HUES48 (cell line): ENCODE results near the gene GYPC.
"Not testable (repeated sequence)": the region's sequence is repeated elsewhere in the genome, so short reads cannot be mapped to it uniquely, and the experiment has no call there.

Source experiments
- H3K27ac ChIP-seq: one replicate; pipeline ENCODE4 v1.7.0; 2013; ENCODE audit warnings: low read depth, low read length, inconsistent platforms
- H3K27me3 ChIP-seq: 2 replicates; pipeline ENCODE4 v1.6.1; 2013; ENCODE audit warnings: mild to moderate bottlenecking, low read length; ENCODE audit not compliant: control insufficient read depth, insufficient read depth
- H3K36me3 ChIP-seq: 2 replicates; pipeline ENCODE4 v1.6.1; 2013; ENCODE audit warnings: low read length; ENCODE audit not compliant: control insufficient read depth, insufficient read depth
- H3K4me1 ChIP-seq: 2 replicates; pipeline ENCODE4 v1.6.1; 2013; ENCODE audit warnings: mild to moderate bottlenecking, low read length; ENCODE audit not compliant: control insufficient read depth, insufficient read depth
- H3K4me3 ChIP-seq: 2 replicates; pipeline ENCODE4 v1.5.1; 2013; ENCODE audit warnings: mild to moderate bottlenecking, low read depth, low read length
- H3K9ac ChIP-seq: 2 replicates; pipeline ENCODE4 v1.6.1; 2013; ENCODE audit warnings: mild to moderate bottlenecking, low read depth, low read length, moderate library complexity
- H3K9me3 ChIP-seq: 2 replicates; pipeline ENCODE4 v1.6.1; 2013; ENCODE audit warnings: low read length; ENCODE audit not compliant: control insufficient read depth, insufficient read depth

GYPC gene

GRCh38 chr2:126685629-126686028 is 29.7 kb downstream of the GYPC start:
- Histone ChIP-seq H3K27me3 (no peaks in the 10 kb centered on the region), H3K4me1 (no peaks in the 10 kb centered on the region), H3K4me3 (no peak overlapping the region), H3K27ac (no peak overlapping the region), H3K36me3 (no peaks in the 10 kb centered on the region), H3K9ac (no peak overlapping the region), H3K9me3 (no peaks in the 10 kb centered on the region; the same call in 1 of the 2 replicates)

- Histone ChIP-seq H3K4me3 (no peak overlapping the region), H3K9me3 (no peaks in the 10 kb centered on the region; the same call in 1 of the 2 replicates), H3K27ac (no peak overlapping the region), H3K9ac (no peak overlapping the region), H3K27me3 (no peaks in the 10 kb centered on the region), H3K4me1 (no peaks in the 10 kb centered on the region), H3K36me3 (no peaks in the 10 kb centered on the region)
Measured at GRCh38 chr2:126686286-126686685, 30.3 kb downstream of the GYPC start.

GRCh38 chr2:126686841-126687485 is 31.0 kb downstream of the GYPC start:
- H3K36me3 ChIP-seq: no peaks in the 10 kb centered on the region
- H3K4me1 ChIP-seq: no peaks in the 10 kb centered on the region
- no peaks in the 10 kb centered on the region for H3K27me3 ChIP-seq
- no peaks in the 10 kb centered on the region; the same call in 1 of the 2 replicates for H3K9me3 ChIP-seq
- no peak overlapping the region for H3K4me3 ChIP-seq
- H3K9ac ChIP-seq: no peak overlapping the region
- no peak overlapping the region for H3K27ac ChIP-seq

GRCh38 chr2:126687503-126687902 is 31.5 kb downstream of the GYPC start:
- Histone ChIP-seq H3K36me3 (no peaks in the 10 kb centered on the region), H3K9ac (no peak overlapping the region), H3K27ac (no peak overlapping the region), H3K9me3 (no peaks in the 10 kb centered on the region; the same call in 1 of the 2 replicates), H3K27me3 (no peaks in the 10 kb centered on the region), H3K4me3 (no peak overlapping the region), H3K4me1 (no peaks in the 10 kb centered on the region)

GRCh38 chr2:126688594-126688993 is 32.6 kb downstream of the GYPC start:
- H3K4me3 ChIP-seq, H3K36me3 ChIP-seq, H3K27me3 ChIP-seq, H3K4me1 ChIP-seq, H3K9ac ChIP-seq, H3K27ac ChIP-seq, H3K9me3 ChIP-seq: not testable (repeated sequence)

- H3K4me3 ChIP-seq, H3K9ac ChIP-seq, H3K9me3 ChIP-seq, H3K27ac ChIP-seq, H3K36me3 ChIP-seq, H3K4me1 ChIP-seq, H3K27me3 ChIP-seq: not testable (repeated sequence)
Measured at GRCh38 chr2:126692241-126692640, 36.3 kb downstream of the GYPC start.

- not testable (repeated sequence) for H3K27me3 ChIP-seq, H3K4me3 ChIP-seq, H3K9me3 ChIP-seq, H3K4me1 ChIP-seq, H3K9ac ChIP-seq, H3K36me3 ChIP-seq, H3K27ac ChIP-seq
Measured at GRCh38 chr2:126692934-126693592, 37.1 kb downstream of the GYPC start.

- no peak overlapping the region for H3K9ac ChIP-seq
- H3K27me3 ChIP-seq: no peaks in the 10 kb centered on the region
- H3K36me3 ChIP-seq: no peaks in the 10 kb centered on the region
- H3K4me1 ChIP-seq: peaks cover 22% of the 10 kb centered on the region; the same call in 1 of the 2 replicates
- H3K27ac ChIP-seq: no peak overlapping the region
- no peak overlapping the region for H3K4me3 ChIP-seq
- peaks cover 4% of the 10 kb centered on the region; the same call in 1 of the 2 replicates for H3K9me3 ChIP-seq
Measured at GRCh38 chr2:126696644-126697520, 40.9 kb downstream of the GYPC start.

- Histone ChIP-seq H3K36me3 (no peaks in the 10 kb centered on the region), H3K4me1 (peaks cover 22% of the 10 kb centered on the region; the same call in 1 of the 2 replicates), H3K27me3 (no peaks in the 10 kb centered on the region), H3K9ac (no peak overlapping the region), H3K27ac (no peak overlapping the region), H3K4me3 (no peak overlapping the region), H3K9me3 (peaks cover 4% of the 10 kb centered on the region; the same call in 1 of the 2 replicates)
Measured at GRCh38 chr2:126698376-126698775, 42.4 kb downstream of the GYPC start.

- no peak overlapping the region for H3K9ac ChIP-seq
- no peaks in the 10 kb centered on the region for H3K27me3 ChIP-seq
- no peaks in the 10 kb centered on the region for H3K36me3 ChIP-seq
- H3K27ac ChIP-seq: peak overlapping the region; percentile 65
- no peak overlapping the region for H3K4me3 ChIP-seq
- peaks cover 22% of the 10 kb centered on the region; the same call in 1 of the 2 replicates for H3K4me1 ChIP-seq
- 0 out of 2 replicates have a peak, but pooled peaks cover 4% of the 10 kb centered on the region for H3K9me3 ChIP-seq
Measured at GRCh38 chr2:126699018-126699417, 43.1 kb downstream of the GYPC start.
